ENCODE results near the gene ARFRP1. TPM values are rescaled to one million over a fixed set of nuclear protein-coding genes. Genes with fewer than 3 reads are reported as not detected.
A peak's percentile ranks its signal among the peaks of the same experiment; 100 is the strongest.

ARFRP1 gene
- total RNA-seq, 4 donors from 2014 or later: 46.2 to 75.4 (median 56.2) TPM

DNA sequence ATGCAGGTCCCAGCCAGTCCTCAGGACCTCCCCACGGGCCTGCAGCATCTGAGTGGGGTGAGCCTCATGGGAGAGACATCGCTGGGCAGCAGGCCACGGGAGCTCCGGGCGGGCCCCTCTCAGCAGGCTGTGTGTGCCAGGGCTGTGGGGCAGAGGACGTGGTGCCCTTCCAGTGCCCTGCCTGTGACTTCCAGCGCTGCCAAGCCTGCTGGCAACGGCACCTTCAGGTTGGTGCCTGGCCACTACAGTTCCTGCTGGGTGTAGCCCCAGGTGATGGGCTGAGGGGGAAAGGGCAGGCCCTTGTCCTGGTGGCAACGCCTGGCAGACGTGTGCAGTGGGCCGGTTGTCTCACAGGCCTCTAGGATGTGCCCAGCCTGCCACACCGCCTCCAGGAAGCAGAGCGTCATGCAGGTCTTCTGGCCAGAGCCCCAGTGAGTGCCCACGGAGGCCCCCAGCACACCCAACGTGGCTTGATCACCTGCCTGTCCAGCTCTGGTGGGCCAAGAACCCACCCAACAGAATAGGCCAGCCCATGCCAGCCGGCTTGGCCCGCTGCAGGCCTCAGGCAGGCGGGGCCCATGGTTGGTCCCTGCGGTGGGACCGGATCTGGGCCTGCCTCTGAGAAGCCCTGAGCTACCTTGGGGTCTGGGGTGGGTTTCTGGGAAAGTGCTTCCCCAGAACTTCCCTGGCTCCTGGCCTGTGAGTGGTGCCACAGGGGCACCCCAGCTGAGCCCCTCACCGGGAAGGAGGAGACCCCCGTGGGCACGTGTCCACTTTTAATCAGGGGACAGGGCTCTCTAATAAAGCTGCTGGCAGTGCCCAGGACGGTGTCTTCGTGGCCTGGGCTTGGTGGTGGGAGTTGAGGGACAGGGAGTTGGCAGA lies 12.1 kb downstream of the ARFRP1 start:
- Histone ChIP-seq H3K4me3 (no peak overlapping the region), H3K4me1 (peaks cover 27 to 56% (median 49%) of the 10 kb centered on the region in 4 donors), H3K9me3 (no peaks in the 10 kb centered on the region), H3K27me3 (no peaks in the 10 kb centered on the region), H3K36me3 (no peaks in the 10 kb centered on the region), H3K27ac (peak overlapping the region in 1 of 4 donors; percentile 2)
- TF ChIP-seq POLR2AphosphoS5 (IDR thresholded peaks at IDR 0.05) (peak in 1 of 3 donors; percentile 37), POLR2A (IDR thresholded peaks at IDR 0.05) (no peak), EP300 (IDR thresholded peaks at IDR 0.05; ENCODE audit: low read depth) (no peak)
- TF ChIP-seq, protein P1, sequence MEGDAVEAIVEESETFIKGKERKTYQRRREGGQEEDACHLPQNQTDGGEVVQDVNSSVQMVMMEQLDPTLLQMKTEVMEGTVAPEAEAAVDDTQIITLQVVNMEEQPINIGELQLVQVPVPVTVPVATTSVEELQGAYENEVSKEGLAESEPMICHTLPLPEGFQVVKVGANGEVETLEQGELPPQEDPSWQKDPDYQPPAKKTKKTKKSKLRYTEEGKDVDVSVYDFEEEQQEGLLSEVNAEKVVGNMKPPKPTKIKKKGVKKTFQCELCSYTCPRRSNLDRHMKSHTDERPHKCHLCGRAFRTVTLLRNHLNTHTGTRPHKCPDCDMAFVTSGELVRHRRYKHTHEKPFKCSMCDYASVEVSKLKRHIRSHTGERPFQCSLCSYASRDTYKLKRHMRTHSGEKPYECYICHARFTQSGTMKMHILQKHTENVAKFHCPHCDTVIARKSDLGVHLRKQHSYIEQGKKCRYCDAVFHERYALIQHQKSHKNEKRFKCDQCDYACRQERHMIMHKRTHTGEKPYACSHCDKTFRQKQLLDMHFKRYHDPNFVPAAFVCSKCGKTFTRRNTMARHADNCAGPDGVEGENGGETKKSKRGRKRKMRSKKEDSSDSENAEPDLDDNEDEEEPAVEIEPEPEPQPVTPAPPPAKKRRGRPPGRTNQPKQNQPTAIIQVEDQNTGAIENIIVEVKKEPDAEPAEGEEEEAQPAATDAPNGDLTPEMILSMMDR (IDR thresholded peaks at IDR 0.05): no peak
- WGBS, 2 donors (ENCODE audit: low coverage in 1 of 2): 71% methylated on average over 14 of the region's 25 CpGs; no CpG with 5 or more reads in 1 of the 2 donors
- in situ Hi-C loops (cut with MboI; ENCODE audit: low pct_ligation_motif_present in 1 of 4, low pct_unique_long_range_greater_than_20kb in 1 of 4, low sequenced_read_pairs in 3 of 4): no loop called here
- intact Hi-C loops (cut with DNase I; ENCODE audit: low total_unique reads): no loop called here
- DNase-seq: no peak

- Histone ChIP-seq H3K9me3 (no peaks in the 10 kb centered on the region), H3K27ac (no peak overlapping the region), H3K27me3 (no peaks in the 10 kb centered on the region), H3K4me3 (no peak overlapping the region), H3K36me3 (no peaks in the 10 kb centered on the region), H3K4me1 (peaks cover 27 to 63% (median 56%) of the 10 kb centered on the region in 4 donors)
- in situ Hi-C loops (cut with MboI; ENCODE audit: low pct_ligation_motif_present in 1 of 4, low pct_unique_long_range_greater_than_20kb in 1 of 4, low sequenced_read_pairs in 3 of 4) (no loop called here), intact Hi-C loops (cut with DNase I; ENCODE audit: low total_unique reads) (no loop called here)
- DNase-seq: no peak
- TF ChIP-seq POLR2AphosphoS5 (IDR thresholded peaks at IDR 0.05): no peak
- no peak for TF ChIP-seq POLR2A (IDR thresholded peaks at IDR 0.05)
- TF ChIP-seq EP300 (IDR thresholded peaks at IDR 0.05; ENCODE audit: low read depth): no peak
- TF ChIP-seq, protein P1 (IDR thresholded peaks at IDR 0.05): no peak
- 80 to 97% methylated on average over 1 to 35 of the region's 37 CpGs for WGBS, 2 donors (ENCODE audit: low coverage in 1 of 2)
Measured at GRCh38 chr20:63694584-63695423, 13.0 kb downstream of the ARFRP1 start.

DNA sequence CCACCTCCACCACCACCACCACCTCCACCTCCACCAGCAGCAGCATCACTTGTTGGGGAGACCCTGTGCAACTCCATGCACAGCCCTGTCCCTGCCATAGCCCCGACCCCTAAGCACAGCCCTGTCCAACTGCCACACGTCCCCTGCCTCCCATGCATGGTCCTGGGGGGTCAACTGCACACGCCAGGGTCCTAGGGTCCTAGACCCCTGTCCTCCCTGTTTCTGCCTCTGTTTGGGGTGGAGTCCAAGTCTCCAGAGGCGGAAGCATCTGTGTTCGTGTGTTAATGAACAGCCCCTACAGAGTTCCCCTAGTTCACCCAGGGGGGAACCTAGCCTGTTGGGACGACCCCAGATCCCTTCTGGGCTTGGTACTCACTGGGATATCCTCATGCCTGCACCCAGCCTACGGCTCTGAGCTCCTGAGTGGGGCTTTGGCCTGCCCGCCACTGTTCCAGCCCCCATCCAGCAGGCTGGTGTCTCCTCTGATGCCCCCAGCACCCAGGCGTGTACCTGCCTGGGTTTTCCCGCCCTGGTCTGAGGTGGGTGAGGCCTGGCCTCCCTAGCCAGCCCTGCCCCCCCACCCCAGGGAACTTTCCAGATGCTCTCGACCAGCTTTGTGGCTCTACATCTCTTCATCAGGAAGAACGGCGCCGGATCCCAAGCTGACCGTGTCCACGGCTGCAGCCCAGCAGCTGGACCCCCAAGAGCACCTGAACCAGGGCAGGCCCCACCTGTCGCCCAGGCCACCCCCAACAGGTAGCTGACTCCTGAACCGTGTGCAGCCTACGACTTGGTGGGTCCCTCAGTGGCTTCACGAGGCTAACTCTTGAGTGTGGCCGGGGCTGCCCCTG lies 13.8 kb downstream of the ARFRP1 start:
- H3K36me3 ChIP-seq: no peaks in the 10 kb centered on the region
- peaks cover 27 to 70% (median 56%) of the 10 kb centered on the region in 4 donors for H3K4me1 ChIP-seq
- H3K9me3 ChIP-seq: no peaks in the 10 kb centered on the region
- in situ Hi-C loops (cut with MboI; ENCODE audit: low pct_ligation_motif_present in 1 of 4, low pct_unique_long_range_greater_than_20kb in 1 of 4, low sequenced_read_pairs in 3 of 4): no loop called here
- no peak for TF ChIP-seq POLR2A (IDR thresholded peaks at IDR 0.05)
- TF ChIP-seq POLR2AphosphoS5 (IDR thresholded peaks at IDR 0.05): no peak
- TF ChIP-seq, protein P1 (IDR thresholded peaks at IDR 0.05): no peak
- TF ChIP-seq EP300 (IDR thresholded peaks at IDR 0.05; ENCODE audit: low read depth): no peak
- no peak for DNase-seq
- intact Hi-C loops (cut with DNase I; ENCODE audit: low total_unique reads): no loop called here
- H3K27me3 ChIP-seq: no peaks in the 10 kb centered on the region
- no peak overlapping the region for H3K4me3 ChIP-seq
- no peak overlapping the region for H3K27ac ChIP-seq
- WGBS, 2 donors (ENCODE audit: low coverage in 1 of 2): 91 to 94% methylated on average over 4 to 21 of the region's 21 CpGs

Data from transverse colon (tissue), 4 donors.